Fibroblast of mammary gland (primary cell): ENCODE measurements around the gene MANSC1.
A peak's percentile ranks its signal among the peaks of the same experiment; 100 is the strongest.

Experiments
- DNase-seq: peaks from one replicate; pipeline ENCODE4 v3.0.0-alpha.2; 2010; ENCODE audit warnings: low read depth
- H3K4me3 ChIP-seq: 2 replicates; pipeline ENCODE4 v1.5.1; 2011; ENCODE audit warnings: low read depth, mild to moderate bottlenecking, low read length, moderate library complexity; ENCODE audit not compliant: control insufficient read depth
- TF ChIP-seq, protein P1 (sequence below): conservative IDR thresholded peaks from 2 replicates; pipeline ENCODE4 v1.5.1; 2011; ENCODE audit warnings: low read depth, low read length, inconsistent platforms; ENCODE audit not compliant: control insufficient read depth, insufficient read depth

The MANSC1 gene

GRCh38 chr12:12282202-12282601 lies 67.8 kb downstream of the MANSC1 start:
- no peak for DNase-seq
- TF ChIP-seq, protein P1, sequence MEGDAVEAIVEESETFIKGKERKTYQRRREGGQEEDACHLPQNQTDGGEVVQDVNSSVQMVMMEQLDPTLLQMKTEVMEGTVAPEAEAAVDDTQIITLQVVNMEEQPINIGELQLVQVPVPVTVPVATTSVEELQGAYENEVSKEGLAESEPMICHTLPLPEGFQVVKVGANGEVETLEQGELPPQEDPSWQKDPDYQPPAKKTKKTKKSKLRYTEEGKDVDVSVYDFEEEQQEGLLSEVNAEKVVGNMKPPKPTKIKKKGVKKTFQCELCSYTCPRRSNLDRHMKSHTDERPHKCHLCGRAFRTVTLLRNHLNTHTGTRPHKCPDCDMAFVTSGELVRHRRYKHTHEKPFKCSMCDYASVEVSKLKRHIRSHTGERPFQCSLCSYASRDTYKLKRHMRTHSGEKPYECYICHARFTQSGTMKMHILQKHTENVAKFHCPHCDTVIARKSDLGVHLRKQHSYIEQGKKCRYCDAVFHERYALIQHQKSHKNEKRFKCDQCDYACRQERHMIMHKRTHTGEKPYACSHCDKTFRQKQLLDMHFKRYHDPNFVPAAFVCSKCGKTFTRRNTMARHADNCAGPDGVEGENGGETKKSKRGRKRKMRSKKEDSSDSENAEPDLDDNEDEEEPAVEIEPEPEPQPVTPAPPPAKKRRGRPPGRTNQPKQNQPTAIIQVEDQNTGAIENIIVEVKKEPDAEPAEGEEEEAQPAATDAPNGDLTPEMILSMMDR: no peak
- H3K4me3 ChIP-seq: no peak overlapping the region

DNA sequence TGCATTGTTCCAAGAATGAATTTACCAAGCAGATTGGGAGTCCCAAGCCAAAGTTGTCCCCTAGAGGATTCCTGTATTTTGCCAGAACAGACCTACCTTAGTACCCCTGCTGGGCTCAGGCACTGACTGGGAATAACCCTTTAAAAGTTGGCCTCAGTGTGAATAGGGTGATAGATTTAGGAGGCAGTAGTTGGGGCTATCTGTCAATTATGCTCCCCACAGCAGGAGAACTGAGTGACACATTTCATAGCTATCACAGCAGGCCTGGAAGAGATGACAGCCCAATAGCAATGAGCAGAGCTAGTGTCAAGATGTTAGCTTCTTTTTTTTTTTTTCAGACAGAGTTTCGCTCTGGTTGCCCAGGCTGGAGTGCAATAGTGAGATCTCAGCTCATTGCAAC lies 68.9 kb downstream of the MANSC1 start:
- TF ChIP-seq, protein P1: no peak
- no peak overlapping the region for H3K4me3 ChIP-seq
- no peak for DNase-seq

DNA sequence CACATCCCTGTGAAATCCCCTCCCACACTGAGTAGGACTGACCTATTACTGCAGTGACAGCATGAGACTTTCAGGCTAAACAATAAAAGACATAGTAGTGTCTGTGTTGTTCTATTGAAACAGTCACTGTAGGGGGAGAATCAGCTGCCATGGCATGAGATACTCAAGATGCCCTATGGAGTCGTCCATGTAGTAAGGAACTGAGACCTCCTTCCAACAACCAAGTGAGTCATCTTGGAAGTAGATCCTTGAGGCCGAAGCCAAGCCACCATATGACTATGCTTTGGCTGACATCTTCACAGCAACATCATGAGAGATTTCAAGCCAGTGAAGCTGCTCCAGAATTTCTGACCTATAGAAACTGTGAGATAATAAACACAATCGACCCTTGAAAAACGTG lies 71.1 kb downstream of the MANSC1 start:
- TF ChIP-seq, protein P1: no peak
- H3K4me3 ChIP-seq: no peak overlapping the region
- peak; percentile 74 for DNase-seq
